OCI-LY1 (cell line): ENCODE measurements around the gene ERN2.

Experiments used
- H2AFZ ChIP-seq: fragments of 200-600 bp; sonication (generic), shearing (Covaris generic); 2 replicates; pipeline ENCODE4 v1.6.0; 2014; ENCODE audit warnings: antibody characterized with exemption, mild to moderate bottlenecking, low read length
- H3F3A ChIP-seq: fragments of 200-600 bp; sonication (generic), shearing (Covaris generic); 2 replicates; pipeline ENCODE4 v1.6.0; 2014; ENCODE audit warnings: mild to moderate bottlenecking, antibody characterized with exemption, low read length, moderate library complexity; ENCODE audit not compliant: insufficient read depth
- H3K27ac ChIP-seq: fragments of 200-600 bp; sonication (generic); 2 replicates; pipeline ENCODE4 v1.5.1; 2014; ENCODE audit warnings: low read length, mixed run types, mild to moderate bottlenecking, low read depth; ENCODE audit not compliant: poor library complexity, severe bottlenecking
- H3K27me3 ChIP-seq: fragments of 200-600 bp; sonication (generic); 2 replicates; pipeline ENCODE4 v1.6.0; 2014; ENCODE audit warnings: antibody characterized with exemption, mild to moderate bottlenecking, low read length, moderate library complexity; ENCODE audit not compliant: insufficient read depth
- H3K36me3 ChIP-seq: fragments of 200-600 bp; sonication (generic); 2 replicates; pipeline ENCODE4 v1.6.1; 2014; ENCODE audit warnings: mild to moderate bottlenecking, antibody characterized with exemption, low read length, moderate library complexity, mixed read lengths; ENCODE audit not compliant: insufficient read depth
- H3K4me1 ChIP-seq: fragments of 200-600 bp; sonication (generic); 2 replicates; pipeline ENCODE4 v1.5.1; 2014; ENCODE audit warnings: mild to moderate bottlenecking, low read length, moderate library complexity; ENCODE audit not compliant: insufficient read depth, severe bottlenecking
- H3K4me2 ChIP-seq: fragments of 200-600 bp; sonication (generic), shearing (Covaris generic); 2 replicates; pipeline ENCODE4 v1.6.1; 2014; ENCODE audit warnings: low read length
- H3K4me3 ChIP-seq: fragments of 200-600 bp; sonication (generic); 2 replicates; pipeline ENCODE4 v1.5.1; 2014; ENCODE audit warnings: low read length, low read depth, mild to moderate bottlenecking, mixed read lengths; ENCODE audit not compliant: poor library complexity, severe bottlenecking
- H3K79me2 ChIP-seq: fragments of 200-600 bp; shearing (Covaris generic); 2 replicates; pipeline ENCODE4 v1.6.1; 2016; ENCODE audit warnings: mixed run types, low read length, mixed read lengths; ENCODE audit not compliant: insufficient read depth
- H3K9ac ChIP-seq: fragments of 200-600 bp; sonication (generic), shearing (Covaris generic); 2 replicates; pipeline ENCODE4 v1.6.1; 2014; ENCODE audit warnings: mild to moderate bottlenecking, low read length, mixed read lengths
- H3K9me2 ChIP-seq: fragments of 200-600 bp; sonication (generic), shearing (Covaris generic); 2 replicates; pipeline ENCODE4 v1.6.1; 2014; ENCODE audit warnings: low read depth, mild to moderate bottlenecking, low read length, mixed read lengths
- H3K9me3 ChIP-seq: fragments of 200-600 bp; shearing (Covaris generic); 2 replicates; pipeline ENCODE4 v1.6.1; 2014; ENCODE audit warnings: low read length, mixed read lengths
- H4K20me1 ChIP-seq: fragments of 200-600 bp; sonication (generic), shearing (Covaris generic); 2 replicates; pipeline ENCODE4 v1.6.0; 2016; ENCODE audit warnings: mild to moderate bottlenecking, low read length; ENCODE audit not compliant: insufficient read depth
- EZH2 ChIP-seq: fragments of 200-600 bp; sonication (generic), shearing (Covaris generic); IDR thresholded peaks from 2 replicates; pipeline ENCODE4 v1.8.0; 2017; ENCODE audit warnings: borderline replicate concordance, mixed run types, mild to moderate bottlenecking, antibody characterized with exemption, low read length, moderate library complexity, mixed read lengths
- TF ChIP-seq, protein P1 (sequence below): fragments of 200-600 bp; sonication (generic), shearing (Covaris generic); IDR thresholded peaks from 2 replicates; pipeline ENCODE4 v1.5.1; 2017; ENCODE audit warnings: mild to moderate bottlenecking, antibody characterized with exemption, low read length, moderate library complexity, mixed read lengths

ERN2 gene

DNA sequence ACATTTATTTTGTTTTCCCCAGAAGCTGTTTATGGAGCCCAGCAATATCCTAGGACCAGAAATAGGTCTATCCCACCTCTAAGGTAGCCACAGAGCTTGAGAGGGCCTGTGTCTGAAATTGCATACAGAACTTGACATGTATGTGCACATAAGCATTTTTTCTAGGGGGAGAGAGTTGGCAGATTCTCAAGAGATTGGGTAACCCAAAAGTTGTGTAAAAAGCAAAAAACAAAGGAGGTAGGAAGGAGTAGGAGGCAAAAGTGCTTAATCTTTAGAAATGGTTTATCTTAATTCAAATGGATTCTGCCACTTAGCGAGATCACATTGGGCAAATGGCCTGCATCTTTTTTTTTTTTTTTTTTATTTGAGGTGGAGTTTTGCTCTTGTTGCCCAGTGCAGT, 30.8 kb downstream of the ERN2 start:
- H2AFZ ChIP-seq = no peak overlapping the region
- peaks cover 78% of the 10 kb centered on the region for H3K36me3 ChIP-seq
- no peaks in the 10 kb centered on the region for H4K20me1 ChIP-seq
- no peak overlapping the region for H3K27ac ChIP-seq
- H3K9ac ChIP-seq = no peak overlapping the region
- H3K79me2 ChIP-seq = peaks cover 29% of the 10 kb centered on the region
- H3K27me3 ChIP-seq = no peaks in the 10 kb centered on the region
- no peaks in the 10 kb centered on the region for H3K9me3 ChIP-seq
- no peaks in the 10 kb centered on the region for H3K9me2 ChIP-seq
- TF ChIP-seq, protein P1, sequence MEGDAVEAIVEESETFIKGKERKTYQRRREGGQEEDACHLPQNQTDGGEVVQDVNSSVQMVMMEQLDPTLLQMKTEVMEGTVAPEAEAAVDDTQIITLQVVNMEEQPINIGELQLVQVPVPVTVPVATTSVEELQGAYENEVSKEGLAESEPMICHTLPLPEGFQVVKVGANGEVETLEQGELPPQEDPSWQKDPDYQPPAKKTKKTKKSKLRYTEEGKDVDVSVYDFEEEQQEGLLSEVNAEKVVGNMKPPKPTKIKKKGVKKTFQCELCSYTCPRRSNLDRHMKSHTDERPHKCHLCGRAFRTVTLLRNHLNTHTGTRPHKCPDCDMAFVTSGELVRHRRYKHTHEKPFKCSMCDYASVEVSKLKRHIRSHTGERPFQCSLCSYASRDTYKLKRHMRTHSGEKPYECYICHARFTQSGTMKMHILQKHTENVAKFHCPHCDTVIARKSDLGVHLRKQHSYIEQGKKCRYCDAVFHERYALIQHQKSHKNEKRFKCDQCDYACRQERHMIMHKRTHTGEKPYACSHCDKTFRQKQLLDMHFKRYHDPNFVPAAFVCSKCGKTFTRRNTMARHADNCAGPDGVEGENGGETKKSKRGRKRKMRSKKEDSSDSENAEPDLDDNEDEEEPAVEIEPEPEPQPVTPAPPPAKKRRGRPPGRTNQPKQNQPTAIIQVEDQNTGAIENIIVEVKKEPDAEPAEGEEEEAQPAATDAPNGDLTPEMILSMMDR = no peak
- TF ChIP-seq EZH2 = no peak
- 0 out of 2 replicates have a peak overlapping the region, but pooled peaks have one; percentile 12 for H3K4me2 ChIP-seq
- no peak overlapping the region for H3K4me3 ChIP-seq
- no peaks in the 10 kb centered on the region for H3F3A ChIP-seq
- peaks cover 27% of the 10 kb centered on the region for H3K4me1 ChIP-seq

- H3K79me2 ChIP-seq = peaks cover 29% of the 10 kb centered on the region
- H3K4me1 ChIP-seq = peaks cover 27% of the 10 kb centered on the region
- peak overlapping the region; percentile 54 for H3K27ac ChIP-seq
These were observed 33.1 kb downstream of the ERN2 start for GRCh38 chr16:23679986-23680336.

DNA sequence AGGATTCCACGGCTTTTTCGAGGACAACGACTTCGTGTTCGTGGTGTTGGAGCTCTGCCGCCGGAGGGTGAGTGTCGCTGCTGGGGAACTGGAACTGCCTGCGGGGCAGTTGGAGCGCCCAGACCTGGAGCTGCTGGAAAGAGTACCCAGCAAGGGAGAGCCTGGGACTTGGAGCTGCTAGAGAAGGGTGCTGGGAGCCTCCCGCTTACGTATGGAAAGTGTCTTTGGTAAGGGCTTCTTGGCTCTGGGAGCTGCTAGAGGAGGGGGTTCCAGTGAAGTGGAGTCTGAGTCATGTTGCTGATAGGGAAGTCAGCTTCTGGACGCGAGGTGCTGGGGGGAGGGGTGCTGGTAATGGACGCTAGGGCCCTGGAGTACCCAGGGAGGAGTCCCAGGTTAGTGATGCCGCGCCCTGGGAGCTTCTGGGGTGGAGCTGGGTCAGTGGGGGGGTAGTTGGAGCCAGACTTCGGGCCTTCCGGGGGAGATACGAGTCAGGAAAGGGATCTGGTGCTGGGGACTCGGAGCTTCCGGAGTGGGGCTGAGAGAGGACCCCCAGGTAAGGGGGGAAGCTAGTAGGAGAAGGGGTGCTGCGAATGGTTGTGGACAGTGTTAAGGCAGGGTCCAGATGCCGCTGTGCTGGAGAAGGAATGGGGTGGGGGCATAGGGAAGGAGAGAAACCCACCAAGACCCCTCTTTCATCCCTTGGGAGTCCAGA, 33.6 kb downstream of the ERN2 start:
- Histone ChIP-seq H3K4me3 (peak overlapping the region; percentile 76), H3K27me3 (no peaks in the 10 kb centered on the region), H3K9me2 (no peaks in the 10 kb centered on the region), H3K4me2 (peak overlapping the region; percentile 98), H3K4me1 (peaks cover 27% of the 10 kb centered on the region), H3K9me3 (no peaks in the 10 kb centered on the region), H4K20me1 (no peaks in the 10 kb centered on the region), H3K9ac (peak overlapping the region; percentile 83), H3K79me2 (peaks cover 29% of the 10 kb centered on the region), H3K27ac (peak overlapping the region; percentile 54), H2AFZ (no peak overlapping the region), H3K36me3 (peaks cover 51% of the 10 kb centered on the region), H3F3A (no peaks in the 10 kb centered on the region)
- TF ChIP-seq EZH2 = no peak
- TF ChIP-seq, protein P1 = no peak

More at GRCh38 chr16:23679986-23680336, 33.1 kb downstream of the ERN2 start:
- H3K9me3 ChIP-seq = no peaks in the 10 kb centered on the region
- H3K4me3 ChIP-seq = peak overlapping the region; percentile 76
- H3F3A ChIP-seq = no peaks in the 10 kb centered on the region
- H4K20me1 ChIP-seq = no peaks in the 10 kb centered on the region
- peaks cover 56% of the 10 kb centered on the region for H3K36me3 ChIP-seq
- no peak for TF ChIP-seq EZH2
- TF ChIP-seq, protein P1 = no peak
- H2AFZ ChIP-seq = no peak overlapping the region
- peak overlapping the region; percentile 83 for H3K9ac ChIP-seq
- H3K4me2 ChIP-seq = peak overlapping the region; percentile 98
- H3K9me2 ChIP-seq = no peaks in the 10 kb centered on the region
- H3K27me3 ChIP-seq = no peaks in the 10 kb centered on the region
